ENCODE results near the gene PAX6.

PAX6 gene

DNA sequence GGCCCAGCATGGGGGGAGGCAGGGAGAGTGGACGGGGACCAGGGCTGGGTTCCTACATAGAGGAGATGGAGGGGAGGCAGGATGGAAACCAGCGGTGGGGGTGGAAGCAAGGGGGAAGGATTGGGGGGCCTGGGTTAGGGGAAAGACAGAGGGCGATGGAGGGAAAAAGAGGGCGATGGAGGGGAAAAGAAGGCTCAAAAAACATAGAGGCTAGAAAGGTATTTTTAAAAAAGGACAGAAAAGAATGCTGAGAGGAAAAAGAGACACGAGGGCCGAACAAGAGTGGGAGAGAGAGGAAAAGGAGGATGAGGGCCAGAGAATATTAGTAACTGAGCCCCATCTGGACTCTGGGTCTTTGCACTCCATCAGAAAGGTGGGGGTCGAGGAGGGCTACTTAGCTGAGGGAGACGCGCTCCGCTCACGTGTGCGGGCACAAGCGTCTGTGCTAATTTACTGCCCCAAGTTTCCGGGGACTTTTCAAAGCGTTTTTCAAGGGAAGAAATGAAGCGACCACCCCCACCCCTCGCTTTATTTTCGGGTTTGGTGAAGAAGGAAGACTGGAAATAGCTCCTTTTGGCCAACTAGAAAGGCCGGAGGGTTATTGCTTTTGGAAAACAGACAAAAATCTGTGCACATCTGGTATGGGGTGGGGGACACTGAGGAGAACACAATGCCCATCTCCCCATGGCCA, 14.5 kb downstream of the PAX6 start:
- DNase-seq = no peak

DNA sequence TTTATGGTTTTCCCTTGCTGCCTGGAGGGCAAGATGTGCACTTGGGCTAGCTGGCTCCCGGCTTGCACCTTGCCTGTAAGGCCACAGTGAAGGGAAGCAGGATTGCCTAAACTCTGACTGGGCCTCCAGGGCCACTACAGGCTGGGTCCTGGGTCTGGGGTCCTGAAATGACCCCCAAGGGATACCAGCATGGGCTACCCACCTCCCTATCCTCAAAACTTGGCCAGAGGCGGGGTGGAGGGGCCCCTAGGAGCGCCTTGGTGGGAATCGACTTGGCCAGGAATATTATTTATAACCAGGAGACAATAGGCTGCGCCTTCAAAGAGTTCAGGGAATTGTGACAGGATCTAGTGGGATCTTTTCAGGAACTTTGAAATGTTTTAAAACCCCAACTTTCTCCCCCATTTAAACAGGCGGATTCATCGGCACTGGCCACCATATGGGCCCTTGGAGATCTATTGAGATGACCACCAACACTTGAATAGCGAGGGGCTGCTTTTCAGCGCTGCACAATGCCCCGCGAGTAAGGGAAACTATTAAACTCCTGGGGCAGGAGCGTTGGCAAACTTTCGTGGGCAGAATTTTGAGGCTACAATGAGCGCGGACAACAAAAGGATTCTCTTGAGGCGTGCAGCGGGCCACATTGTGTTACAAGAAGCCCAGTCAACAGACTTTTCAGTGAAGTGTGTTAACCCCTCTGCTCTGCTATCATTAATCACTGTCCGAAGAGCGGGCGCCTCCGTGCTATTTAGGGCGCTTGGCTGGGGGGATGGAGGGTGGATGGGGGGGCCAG, 15.2 kb downstream of the PAX6 start:
- no peak for DNase-seq

DNA sequence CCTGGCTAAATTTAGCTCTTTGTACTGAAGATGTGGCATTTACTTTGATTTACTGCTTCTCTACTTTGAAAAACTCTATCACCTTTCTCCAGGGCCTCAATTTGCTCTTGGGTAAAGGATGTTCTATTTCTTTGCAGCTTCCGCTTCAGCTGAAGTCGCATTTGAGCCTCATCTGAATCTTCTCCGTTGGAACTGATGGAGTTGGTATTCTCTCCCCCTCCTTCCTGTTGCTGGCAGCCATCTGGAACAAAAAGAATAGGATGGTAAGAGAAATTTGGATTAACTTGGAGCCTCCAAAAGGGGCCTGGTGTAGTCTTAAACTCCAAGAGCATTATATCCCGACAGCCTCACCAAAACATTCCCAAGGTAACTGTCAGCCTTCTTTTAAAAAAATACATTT, 16.6 kb downstream of the PAX6 start:
- no peak for DNase-seq

DNA sequence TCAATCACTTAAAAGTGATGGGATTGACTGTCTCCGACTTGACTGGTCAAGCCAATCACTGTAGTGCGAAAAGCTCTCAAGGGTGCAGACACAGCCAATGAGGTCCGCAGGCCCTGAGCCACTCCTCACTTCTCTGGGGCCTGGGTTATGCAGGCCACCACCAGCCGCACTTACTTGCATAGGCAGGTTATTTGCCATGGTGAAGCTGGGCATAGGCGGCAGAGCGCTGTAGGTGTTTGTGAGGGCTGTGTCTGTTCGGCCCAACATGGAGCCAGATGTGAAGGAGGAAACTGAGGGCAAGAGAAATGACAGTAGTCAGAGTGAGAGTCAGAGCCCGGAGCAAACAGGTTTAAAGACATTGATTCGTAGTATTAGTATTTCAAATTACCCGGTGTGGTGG, 17.9 kb downstream of the PAX6 start:
- DNase-seq = no peak

DNA sequence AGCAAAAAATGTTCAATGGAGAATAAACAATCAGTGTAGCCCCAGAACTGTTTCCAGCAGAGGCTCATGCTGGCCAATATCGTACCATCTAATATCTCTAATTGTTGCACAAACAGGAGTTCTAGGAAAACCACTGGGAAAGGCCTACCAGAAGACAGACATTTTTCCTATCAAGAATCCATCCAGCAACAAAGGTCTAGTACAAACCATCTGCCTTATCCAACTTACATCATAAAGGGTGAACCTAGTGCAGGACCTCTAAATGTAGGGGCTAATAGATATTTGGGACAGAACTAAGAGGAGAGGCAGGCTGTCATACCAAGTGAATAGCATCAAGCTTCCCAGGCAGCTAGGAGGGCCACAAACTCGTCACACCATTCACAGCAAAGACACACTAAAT, 18.7 kb downstream of the PAX6 start:
- DNase-seq = no peak

DNA sequence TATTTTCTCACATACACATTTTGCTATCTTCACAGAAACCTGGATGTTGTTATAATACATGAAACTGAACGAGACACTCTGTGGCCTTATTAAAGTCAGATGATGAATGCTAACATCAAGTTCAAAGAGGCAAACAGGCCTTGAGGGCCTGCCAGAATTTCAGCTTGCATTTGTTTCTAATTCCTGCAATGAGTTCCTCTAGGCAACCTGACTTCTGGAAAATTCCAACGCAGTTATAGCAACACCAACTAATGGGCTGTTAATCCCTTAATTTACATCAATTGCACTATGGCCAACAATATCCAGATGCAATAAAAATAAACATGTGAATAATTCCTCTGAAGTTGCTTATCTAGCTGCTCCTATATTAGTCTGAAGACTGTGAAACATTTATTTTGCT, 19.1 kb downstream of the PAX6 start:
- no peak for DNase-seq

DNA sequence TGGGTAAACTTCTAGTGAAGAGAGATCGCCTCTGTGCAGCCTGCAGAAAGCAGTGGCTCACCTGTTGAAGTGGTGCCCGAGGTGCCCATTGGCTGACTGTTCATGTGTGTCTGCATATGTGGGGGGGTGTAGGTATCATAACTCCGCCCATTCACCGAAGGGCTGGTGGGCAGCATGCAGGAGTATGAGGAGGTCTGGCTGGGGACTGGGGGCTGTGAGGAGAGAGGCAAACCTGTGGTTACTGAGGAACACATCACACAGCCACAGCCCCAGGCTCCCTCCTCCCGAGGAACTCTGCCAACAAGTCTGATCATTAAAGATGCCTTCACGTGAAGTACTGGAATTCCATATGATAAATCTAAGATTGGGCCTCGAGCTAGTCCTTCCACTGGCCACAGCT, 20.5 kb downstream of the PAX6 start:
- DNase-seq = no peak

DNA sequence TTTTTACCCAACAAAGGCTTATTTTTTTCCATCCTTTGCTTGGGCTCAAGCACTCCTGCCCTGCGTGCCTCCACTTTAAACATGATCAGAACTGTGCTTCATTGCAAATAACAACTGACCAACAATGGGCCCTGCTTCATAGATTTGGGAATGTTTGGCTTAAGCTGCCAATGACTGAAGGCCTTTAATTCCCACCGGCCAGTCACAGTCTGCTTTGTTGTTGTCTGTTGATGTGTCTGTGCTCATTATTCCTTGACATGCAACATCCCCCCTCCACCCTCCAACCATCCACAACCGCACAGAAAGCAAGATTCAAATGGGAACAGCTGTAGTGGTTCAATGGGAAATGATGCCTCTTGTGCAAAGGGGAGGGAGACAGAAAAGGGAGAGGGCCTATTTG, 23.0 kb downstream of the PAX6 start:
- DNase-seq = no peak

DNA sequence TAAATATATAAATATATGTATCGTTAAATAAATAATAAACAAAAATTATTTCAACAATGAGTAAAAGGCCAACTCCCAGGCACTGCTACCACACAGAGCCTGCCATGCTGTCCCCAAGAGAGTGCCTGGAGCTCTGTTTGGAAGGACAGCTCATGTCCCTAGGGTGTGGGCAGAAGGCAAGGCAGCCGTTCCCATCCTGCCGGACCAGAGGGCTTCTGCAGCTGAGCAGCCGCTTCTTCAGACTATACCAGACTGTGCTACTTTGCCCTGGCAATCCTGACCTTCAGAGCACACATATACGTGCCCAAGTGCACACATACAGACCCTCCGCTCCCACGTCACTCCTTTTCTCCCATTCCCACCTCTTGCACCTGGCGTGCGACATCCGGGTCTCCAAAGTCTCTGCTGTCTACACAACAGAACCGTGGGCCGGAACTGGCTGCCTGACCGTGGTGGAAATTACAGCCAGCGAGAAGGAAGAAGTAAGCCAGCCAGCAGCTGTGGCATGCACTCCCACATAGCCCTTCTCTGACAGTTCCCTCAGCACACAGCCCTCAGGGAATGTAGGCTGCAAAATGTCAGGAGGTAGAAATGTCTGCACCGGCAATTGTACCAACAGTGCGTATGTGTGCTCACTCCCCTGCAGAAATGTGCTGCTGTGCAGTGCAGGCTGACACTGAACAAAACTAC, 24.0 kb downstream of the PAX6 start:
- DNase-seq = no peak

DNA sequence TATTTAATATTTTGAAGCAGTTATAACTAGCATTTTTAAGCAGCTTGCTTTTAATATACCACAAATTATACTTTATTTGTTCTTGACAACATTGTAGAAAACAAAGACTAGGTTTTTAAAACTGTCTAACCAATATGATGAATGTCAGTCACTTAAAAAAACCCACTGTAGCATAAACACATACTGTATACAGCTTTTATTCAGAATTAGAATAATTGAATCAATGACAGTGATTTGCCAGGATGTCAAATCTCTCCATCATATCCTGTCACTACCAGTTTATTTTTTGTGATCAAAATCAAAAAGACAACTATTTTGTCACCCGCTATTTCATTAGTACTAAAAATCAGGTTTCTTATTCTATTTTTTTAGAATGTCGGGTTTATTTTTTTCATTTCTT, 26.5 kb downstream of the PAX6 start:
- DNase-seq = no peak

DNA sequence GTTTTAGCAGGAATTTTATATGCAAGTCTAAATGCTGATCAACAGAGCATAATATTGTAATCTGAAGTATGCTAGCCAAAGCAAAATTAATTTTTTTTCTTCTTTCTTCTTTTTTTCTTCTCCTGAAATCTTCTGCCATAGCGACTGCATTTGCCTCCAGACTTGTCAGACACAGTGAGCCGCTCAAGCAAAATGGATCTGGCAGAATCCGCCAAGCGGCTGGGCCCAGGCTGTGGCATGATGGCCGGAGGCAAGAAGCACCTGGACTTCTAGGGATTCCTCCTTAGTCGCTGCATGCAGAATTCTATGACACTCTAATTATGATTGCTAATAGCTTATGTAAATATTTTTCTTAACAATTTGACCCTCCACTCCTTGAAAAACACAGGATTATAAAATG, 27.9 kb downstream of the PAX6 start:
- no peak for DNase-seq

DNA sequence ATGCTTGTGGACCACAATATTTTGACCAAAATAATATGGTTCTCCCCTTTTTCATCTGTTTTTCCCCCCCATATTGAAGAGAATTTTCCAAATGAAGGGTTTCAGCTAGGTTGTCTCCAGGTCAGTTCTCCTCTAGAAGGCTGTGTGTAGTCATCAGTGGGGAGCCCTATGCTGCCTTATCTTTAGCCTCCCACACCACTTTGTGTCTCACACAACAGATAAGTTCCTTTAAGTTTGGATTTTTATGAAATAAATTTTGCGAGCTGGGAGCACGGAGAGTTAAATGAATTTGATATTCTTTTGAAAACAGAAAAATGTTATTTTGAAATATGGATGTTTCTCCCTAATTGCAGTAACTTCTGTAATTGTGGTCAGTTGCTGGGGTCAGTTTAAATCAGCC, 28.9 kb downstream of the PAX6 start:
- DNase-seq = no peak

DNA sequence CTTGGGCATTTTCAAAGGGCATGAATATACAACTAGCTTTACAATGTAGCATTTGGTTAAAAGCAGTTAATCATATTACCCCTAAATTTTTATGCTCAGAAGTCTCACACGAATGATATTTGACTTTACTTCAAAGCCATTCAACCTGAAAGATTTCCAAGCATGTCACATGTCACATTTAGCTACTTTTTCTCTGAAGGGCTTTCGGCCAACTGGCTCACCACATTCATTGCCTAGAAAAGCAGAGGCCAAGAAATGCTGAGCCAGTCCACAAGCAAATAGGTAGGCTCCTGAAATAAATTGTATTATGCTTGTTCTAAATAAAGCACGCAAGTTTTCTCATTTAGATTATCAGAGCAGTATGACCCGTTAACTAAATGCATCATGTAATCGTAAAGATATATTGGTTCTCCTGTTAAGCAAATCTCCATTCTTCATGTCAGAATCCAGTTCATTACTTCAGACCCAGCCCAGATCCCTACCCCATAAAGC, 30.6 kb downstream of the PAX6 start:
- DNase-seq = no peak

DNA sequence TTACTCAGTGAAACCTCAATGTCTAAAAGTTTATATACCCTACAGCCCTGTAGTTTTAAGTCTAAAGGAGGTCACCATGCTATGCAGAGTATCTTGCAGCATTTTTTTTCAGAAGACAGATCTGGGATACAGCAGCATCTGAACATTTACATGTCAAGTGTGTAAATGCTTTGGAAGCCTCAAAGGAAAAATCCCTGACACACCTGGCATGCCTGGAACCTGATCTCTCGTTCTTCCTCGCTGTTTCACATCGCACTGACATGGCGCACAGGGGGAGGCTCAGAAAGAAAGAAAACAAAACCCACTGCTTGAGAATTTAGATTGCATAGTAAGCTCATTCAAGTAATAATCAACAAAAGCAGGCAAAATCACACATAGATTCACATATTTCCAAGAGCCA, 31.0 kb downstream of the PAX6 start:
- DNase-seq = no peak

DNA sequence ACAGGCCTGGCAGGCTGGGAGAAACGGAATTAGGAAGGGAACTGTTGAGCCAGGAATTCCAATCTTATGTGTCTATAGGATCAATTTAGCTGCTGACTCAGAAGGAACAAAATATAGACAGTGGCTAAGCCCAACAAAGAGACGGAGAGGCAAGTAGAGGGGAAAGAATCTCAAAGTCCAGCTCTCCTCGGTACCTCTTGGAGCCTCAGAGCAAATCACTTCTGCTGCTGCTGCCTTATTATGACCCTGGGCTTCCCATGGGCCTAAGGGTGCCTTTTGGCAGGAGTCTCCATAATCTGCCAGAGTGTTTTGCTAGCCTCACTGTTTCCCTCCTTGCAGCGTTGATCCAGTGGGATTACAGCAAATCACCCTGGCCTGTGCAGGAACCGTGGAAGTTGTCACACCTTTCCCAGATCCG, 31.7 kb downstream of the PAX6 start:
- DNase-seq = no peak

DNA sequence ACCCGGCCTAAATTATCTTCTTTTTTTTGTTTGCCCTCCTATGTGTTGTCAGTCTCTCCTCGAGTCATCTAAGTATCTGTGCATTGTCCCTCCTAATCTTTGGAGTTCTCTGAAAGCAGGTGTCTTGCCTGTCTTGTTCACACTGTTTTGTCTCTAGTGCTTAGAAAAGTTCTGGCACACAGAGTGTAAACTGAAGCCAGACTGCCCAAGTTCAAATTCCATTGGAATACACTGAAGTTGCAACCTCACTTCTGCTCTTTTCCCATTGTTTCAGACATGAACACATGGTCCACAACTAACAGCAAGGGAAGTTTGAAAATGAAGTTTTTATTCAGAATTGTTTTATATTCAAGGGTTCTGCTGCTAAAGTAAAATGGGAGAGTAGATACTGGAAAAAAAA, 38.7 kb downstream of the PAX6 start:
- no peak for DNase-seq

DNA sequence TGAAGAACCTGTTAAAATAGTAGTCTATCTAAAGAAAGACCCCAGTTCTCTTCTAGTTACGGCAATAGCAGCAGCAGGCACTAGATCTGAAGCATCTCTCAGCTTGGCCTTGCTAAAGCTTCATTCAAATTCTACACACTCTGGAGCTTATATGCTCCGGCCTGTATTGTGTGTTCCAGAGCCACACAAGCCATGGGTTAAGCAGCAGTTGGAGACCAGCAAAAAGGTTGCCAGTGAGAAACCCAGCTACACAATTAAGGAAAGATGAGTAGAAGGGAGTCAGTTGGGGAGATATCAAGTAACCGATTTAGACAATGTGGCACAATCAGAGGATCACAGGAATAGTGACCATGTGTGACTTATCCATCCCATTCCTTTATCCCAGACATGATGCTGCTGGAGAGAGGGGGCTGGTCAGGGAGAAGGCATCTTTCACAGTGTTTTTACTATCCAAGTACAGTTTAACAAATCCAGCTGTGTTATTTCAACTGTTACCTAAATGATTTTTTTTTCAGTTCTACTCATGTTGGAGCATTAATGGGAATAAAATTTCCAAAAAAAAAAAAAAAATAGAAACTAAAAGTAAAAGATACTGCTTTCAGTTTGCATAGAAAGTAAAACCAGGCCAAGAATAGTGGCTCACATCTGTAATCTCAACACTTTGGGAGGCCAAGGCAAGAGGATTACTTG, 41.0 kb downstream of the PAX6 start:
- no peak for DNase-seq

DNA sequence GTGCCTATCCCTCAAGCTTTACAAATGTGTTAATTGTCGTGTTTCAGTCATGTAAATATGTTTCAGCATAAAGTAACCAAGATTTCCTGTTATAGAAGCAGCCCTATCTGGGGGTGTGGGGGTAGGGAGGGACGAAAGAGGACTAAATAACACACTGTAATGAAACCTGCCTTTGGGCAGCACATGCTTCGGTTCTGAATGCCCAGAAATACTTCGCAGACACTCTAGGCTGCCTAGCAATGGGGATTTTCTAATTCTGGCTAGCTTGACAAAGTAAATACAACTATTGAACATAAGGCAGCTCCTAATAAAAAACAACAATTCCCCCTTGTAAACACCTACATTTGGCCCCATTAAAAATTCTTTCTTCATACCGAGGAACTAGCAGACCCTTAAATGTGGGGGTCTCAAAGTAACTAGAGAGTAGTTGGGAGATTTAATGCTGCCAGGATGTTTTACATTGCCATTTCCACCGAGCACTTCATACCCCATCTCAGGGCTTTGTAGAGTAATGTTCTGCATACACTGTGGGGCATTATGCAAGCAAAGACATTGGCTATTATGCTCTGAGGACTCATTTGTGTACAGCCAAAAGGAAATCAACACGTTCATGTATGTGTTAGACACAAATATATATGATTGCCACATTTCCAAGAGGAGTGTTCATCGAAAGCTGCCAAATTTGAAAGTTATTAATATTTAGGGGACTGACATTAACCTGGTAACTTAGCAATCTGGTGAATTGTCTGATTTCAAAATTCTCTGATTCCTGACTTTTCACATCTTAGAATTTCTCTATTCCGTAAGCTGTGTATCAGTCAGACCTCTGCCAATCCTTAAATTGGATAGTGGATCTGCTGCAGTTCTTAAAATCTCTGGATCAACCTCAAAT, 42.1 kb downstream of the PAX6 start:
- DNase-seq = no peak

DNA sequence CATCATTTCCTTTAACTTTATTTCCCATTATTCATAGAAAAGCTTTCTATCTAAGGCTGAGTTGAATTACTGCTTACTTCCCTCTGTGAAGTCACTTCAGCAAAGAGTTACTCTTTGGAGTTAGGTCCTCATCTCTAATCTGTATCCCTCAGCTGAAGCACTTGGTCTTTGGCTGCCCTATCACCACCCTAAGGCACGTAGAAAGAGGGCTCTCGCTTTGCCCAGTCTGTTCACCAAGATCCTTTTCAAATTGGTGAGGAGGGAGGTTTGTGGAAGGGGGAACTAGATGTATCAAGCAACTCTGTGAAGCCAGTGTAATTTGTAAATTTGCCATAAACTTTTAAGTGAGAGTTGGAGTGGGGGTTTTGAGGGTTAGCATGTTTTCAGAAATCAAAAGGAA, 43.4 kb downstream of the PAX6 start:
- no peak for DNase-seq

DNA sequence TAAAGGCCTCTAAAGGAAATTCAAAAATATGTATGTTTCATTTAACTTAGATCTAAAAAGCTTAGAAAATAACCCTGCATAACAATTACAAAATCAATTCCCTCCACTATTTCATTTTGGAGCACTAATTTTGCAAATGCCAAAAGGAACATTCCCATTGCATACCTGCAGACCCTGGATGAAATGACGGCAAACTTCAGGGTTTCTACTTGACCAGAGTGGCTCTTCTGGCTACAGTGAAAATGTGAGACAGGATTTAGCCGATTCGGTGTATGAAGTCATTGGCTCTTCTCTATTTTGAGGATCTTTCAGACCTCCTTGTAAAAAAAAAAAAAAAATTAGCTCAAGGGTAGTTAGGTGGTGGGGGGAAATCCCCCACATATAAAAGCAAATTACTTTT, 44.1 kb downstream of the PAX6 start:
- no peak for DNase-seq

DNA sequence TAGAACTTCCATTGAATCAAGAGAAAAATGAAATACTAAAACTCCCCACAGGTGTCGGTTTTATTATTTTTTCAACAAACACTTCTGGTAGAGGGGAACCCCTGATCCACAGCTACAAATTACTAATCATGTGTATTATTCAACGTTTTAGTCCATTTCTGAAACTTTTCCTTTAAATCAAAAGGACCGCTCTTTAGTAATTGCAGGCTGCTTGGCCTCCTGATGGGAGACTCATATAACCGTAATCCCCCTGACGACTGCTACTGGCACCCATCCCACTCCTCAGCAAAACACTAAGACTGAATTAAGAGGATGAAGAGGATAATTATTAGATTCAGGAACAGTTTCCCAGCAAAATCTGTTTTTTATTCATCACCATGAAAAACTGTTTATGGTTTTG, 46.4 kb downstream of the PAX6 start:
- no peak for DNase-seq

DNA sequence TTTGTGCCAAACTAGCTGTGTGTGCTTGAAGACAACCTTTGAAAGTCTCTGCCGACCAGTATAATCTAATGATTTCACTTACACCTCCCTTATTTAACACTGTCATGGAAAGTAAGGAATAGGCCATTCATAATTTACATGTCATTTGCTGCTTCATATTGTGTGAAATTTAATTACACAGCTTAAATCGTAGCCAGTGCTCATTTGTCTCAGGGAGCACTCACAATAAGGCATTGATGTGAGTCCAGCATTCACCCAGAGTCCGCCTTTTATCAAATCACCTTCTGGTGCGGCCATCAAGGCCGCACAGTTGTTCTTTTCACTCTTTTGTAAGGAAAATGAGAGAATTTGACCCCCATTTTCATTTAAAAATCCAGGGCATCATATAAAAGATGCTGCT, 46.9 kb downstream of the PAX6 start:
- DNase-seq = no peak

All from NCI-H2029 treated with DMSO at 0.1 percent for 48 hours (cell line).